HCT116 (cell line): ENCODE results near the gene SELENOM. TPM values are rescaled to one million over a fixed set of nuclear protein-coding genes. Genes with fewer than 3 reads are reported as not detected.
A peak's percentile ranks its signal among the peaks of the same experiment; 100 is the strongest.

ENCODE experiments used
- ATAC-seq: fragments of 200-7000 bp; cut with Tn5 transposase; 2 replicates; pipeline ENCODE4 v1.9.1; 2020; ENCODE audit warnings: mild to moderate bottlenecking, moderate library complexity
- Bru-seq: library from RNA; stranded (reverse); fragments of 400-500 nt; gene quantifications from one replicate; lab custom pipeline; 2021; lab: Mats Ljungman, UMichigan
- BruChase-seq, 2 experiments: library from RNA; stranded (reverse); fragments of 400-500 nt; gene quantifications; one replicate each; lab custom pipeline; 2021; lab: Mats Ljungman, UMichigan
- BruUV-seq: library from RNA; stranded (reverse); fragments of 400-500 nt; replicated peaks from 2 replicates; lab custom pipeline; 2021; lab: Mats Ljungman, UMichigan
- CTCF ChIA-PET: fragments of 300-600 bp; sonication (Branson Sonifier 250); formaldehyde crosslinking; loops from one replicate; lab custom pipeline; 2021; ENCODE audit warnings: antibody characterized with exemption; lab: Charles Lee
- POLR2A ChIA-PET: fragments of 300-600, 350-600 bp; sonication (Branson Sonifier 250); formaldehyde crosslinking; loops from one replicate; lab custom pipeline; 2021; ENCODE audit warnings: antibody characterized with exemption; lab: Charles Lee
- RAD21 ChIA-PET, 2 experiments: fragments of 300-600 bp; sonication (Branson Sonifier 250); formaldehyde crosslinking; loops; one replicate each; lab custom pipeline; 2023; ENCODE audit warnings: low total read pairs in 2 of 2; ENCODE audit not compliant: uncharacterized antibody in 2 of 2, unreplicated experiment in 2 of 2, low non-redundant PET in 1 of 2; lab: Charles Lee
- DNase-seq: peaks from one replicate; pipeline ENCODE4 v3.0.0-alpha.2; 2010; ENCODE audit warnings: low read depth, low spot score
- H2AFZ ChIP-seq: fragments of 200-600 bp; shearing (Covaris generic), sonication (generic); 2 replicates; pipeline ENCODE4 v1.6.1; 2017; ENCODE audit warnings: low read depth, mixed run types, mixed read lengths, antibody characterized with exemption, low read length; ENCODE audit not compliant: poor library complexity, severe bottlenecking
- H3K27ac ChIP-seq: 2 replicates; pipeline ENCODE4 v1.5.1; 2012; ENCODE audit warnings: low read depth, low read length
- H3K27me3 ChIP-seq: fragments of 200-600 bp; sonication (generic); 2 replicates; pipeline ENCODE4 v1.6.1; 2016; ENCODE audit warnings: mixed run types, low read length, mixed read lengths; ENCODE audit not compliant: insufficient read depth
- H3K36me3 ChIP-seq, 2 experiments: fragments of 200-500 bp in 1 of 2; fragments of 200-600 bp in 1 of 2; sonication (Bioruptor generic) in 1 of 2; sonication (generic) in 1 of 2; 2 replicates each; pipeline versions ENCODE4 v1.5.1 to v1.6.1; 2014 to 2016; ENCODE audit warnings: low read length in 2 of 2, inconsistent platforms in 1 of 2, mixed read lengths in 1 of 2, mixed run types in 1 of 2; ENCODE audit not compliant: insufficient read depth in 2 of 2, control insufficient read depth in 1 of 2
- H3K4me1 ChIP-seq, 2 experiments: fragments of 200-600 bp in 1 of 2; sonication (generic) in 1 of 2; 2 replicates each; pipeline versions ENCODE4 v1.5.1 to v1.6.1; 2012 to 2017; ENCODE audit warnings: low read length in 2 of 2, inconsistent platforms in 1 of 2, mild to moderate bottlenecking in 1 of 2, mixed read lengths in 1 of 2, mixed run types in 1 of 2, moderate library complexity in 1 of 2; ENCODE audit not compliant: insufficient read depth in 2 of 2, control insufficient read depth in 1 of 2
- H3K4me2 ChIP-seq: fragments of 200-600 bp; sonication (generic); 2 replicates; pipeline ENCODE4 v1.6.1; 2017; ENCODE audit warnings: mixed run types, low read length, mixed read lengths
- H3K4me3 ChIP-seq, 2 experiments: fragments of 200-600 bp in 1 of 2; sonication (generic) in 1 of 2; replicated peaks in 1 of 2; 2 replicates each; pipeline ENCODE4 v1.5.1; 2011 to 2016; ENCODE audit warnings: low read length in 2 of 2, control low read depth in 1 of 2, low read depth in 1 of 2, mild to moderate bottlenecking in 1 of 2, mixed read lengths in 1 of 2, mixed run types in 1 of 2
- H3K79me2 ChIP-seq: fragments of 200-600 bp; sonication (generic); 2 replicates; pipeline ENCODE4 v1.6.1; 2017; ENCODE audit warnings: mild to moderate bottlenecking, mixed run types, low read length, moderate library complexity, mixed read lengths; ENCODE audit not compliant: insufficient read depth
- H3K9ac ChIP-seq: fragments of 200-600 bp; sonication (generic); 2 replicates; pipeline ENCODE4 v1.6.1; 2016; ENCODE audit warnings: low read length, mixed read lengths
- H3K9me2 ChIP-seq: fragments of 200-600 bp; sonication (generic), shearing (Covaris generic); 2 replicates; pipeline ENCODE4 v1.6.1; 2017; ENCODE audit warnings: mixed run types, mild to moderate bottlenecking, moderate library complexity; ENCODE audit not compliant: insufficient read depth
- H3K9me3 ChIP-seq, 2 experiments: fragments of 200-500 bp in 1 of 2; fragments of 200-600 bp in 1 of 2; sonication (Bioruptor generic) in 1 of 2; sonication (generic) in 1 of 2; 2 replicates each; pipeline ENCODE4 v1.6.1; 2014 to 2017; ENCODE audit warnings: low read length in 2 of 2, mixed read lengths in 2 of 2, inconsistent platforms in 1 of 2, low read depth in 1 of 2, mild to moderate bottlenecking in 1 of 2, mixed run types in 1 of 2, moderate library complexity in 1 of 2; ENCODE audit not compliant: control insufficient read depth in 1 of 2, insufficient read depth in 1 of 2
- H4K20me1 ChIP-seq: fragments of 200-600 bp; sonication (generic), shearing (Covaris generic); 2 replicates; pipeline ENCODE4 v1.6.1; 2017; ENCODE audit warnings: mixed run types, mild to moderate bottlenecking, moderate library complexity; ENCODE audit not compliant: insufficient read depth
- CBX3 ChIP-seq: IDR thresholded peaks from 2 replicates; pipeline ENCODE4 v1.6.1; 2012; ENCODE audit warnings: low read depth
- CEBPB ChIP-seq: IDR thresholded peaks from 2 replicates; pipeline ENCODE4 v1.6.1; 2012; ENCODE audit warnings: low read depth
- EGR1 ChIP-seq: IDR thresholded peaks from 2 replicates; pipeline ENCODE4 v1.6.1; 2012; ENCODE audit warnings: low read depth
- ELF1 ChIP-seq: IDR thresholded peaks from 2 replicates; pipeline ENCODE4 v1.6.1; 2012; ENCODE audit warnings: low read depth, borderline replicate concordance
- EZH2phosphoT487 ChIP-seq: fragments of 200-600 bp; IDR thresholded peaks from 2 replicates; pipeline ENCODE4 v1.6.1; 2018; ENCODE audit warnings: antibody characterized with exemption, borderline replicate concordance
- FOSL1 ChIP-seq: IDR thresholded peaks from 2 replicates; pipeline ENCODE4 v1.6.1; 2012; ENCODE audit warnings: low read depth
- POLR2A ChIP-seq: IDR thresholded peaks from 2 replicates; pipeline ENCODE4 v1.7.0; 2011; ENCODE audit warnings: borderline replicate concordance; ENCODE audit not compliant: insufficient read depth, insufficient read length; ENCODE audit errors: extremely low read depth
- POLR2AphosphoS5 ChIP-seq: IDR thresholded peaks from 2 replicates; pipeline ENCODE4 v1.6.1; 2011; ENCODE audit warnings: mild to moderate bottlenecking, low read depth, low read length, moderate library complexity
- RAD21 ChIP-seq: IDR thresholded peaks from 2 replicates; pipeline ENCODE4 v1.6.1; 2012; ENCODE audit warnings: low read depth, mild to moderate bottlenecking
- SIN3A ChIP-seq: IDR thresholded peaks from 2 replicates; pipeline ENCODE4 v1.6.1; 2012; ENCODE audit warnings: low read depth
- SP1 ChIP-seq: IDR thresholded peaks from 2 replicates; pipeline ENCODE4 v1.6.1; 2012; ENCODE audit warnings: low read depth
- SRF ChIP-seq: IDR thresholded peaks from 2 replicates; pipeline ENCODE4 v1.6.1; 2012; ENCODE audit warnings: low read depth
- TCF7L2 ChIP-seq: IDR thresholded peaks from 2 replicates; pipeline ENCODE4 v1.7.0; 2011; ENCODE audit warnings: borderline replicate concordance, inconsistent platforms; ENCODE audit not compliant: insufficient read depth, insufficient read length; ENCODE audit errors: extremely low read depth
- YY1 ChIP-seq: IDR thresholded peaks from 2 replicates; pipeline ENCODE4 v1.6.1; 2011; ENCODE audit warnings: low read length, low read depth, moderate library complexity, mild to moderate bottlenecking; ENCODE audit not compliant: insufficient replicate concordance; ENCODE audit errors: extremely low read depth
- ZFX ChIP-seq: fragments of 450-650 bp; IDR thresholded peaks from 2 replicates; pipeline ENCODE4 v1.6.1; 2017
- ZNF274 ChIP-seq: fragments of 200-500 bp; sonication (Bioruptor generic); IDR thresholded peaks from 2 replicates; pipeline ENCODE4 v1.6.1; 2014; ENCODE audit warnings: mild to moderate bottlenecking, low read depth, low read length, inconsistent platforms
- intact Hi-C: fragments of 100-400 bp; cut with micrococcal nuclease; formaldehyde crosslinking; loops from 2 replicates; pipeline ENCODE4 v1.10.0; 2022
- long read RNA-seq: library from polyadenylated mRNA; unstranded; transcript quantifications from one replicate; pipeline ENCODE4 v2.0.0, GENCODE V29; 2021; ENCODE audit not compliant: unreplicated experiment
- polyA plus RNA-seq: library from polyadenylated mRNA; unstranded; fragments of >200 nt; gene quantifications from 2 replicates; pipeline ENCODE4 v1.2.1, GENCODE V29; 2012; ENCODE audit warnings: missing spikeins
- total RNA-seq: library from RNA; stranded (reverse); gene quantifications from one replicate; pipeline ENCODE4 v1.2.1, GENCODE V29; 2021; ENCODE audit not compliant: unreplicated experiment
- TF ChIP-seq, protein P1 (sequence below): IDR thresholded peaks from 2 replicates; pipeline ENCODE4 v1.6.1; 2012; ENCODE audit warnings: low read depth
- TF ChIP-seq, protein P2 (sequence below), 3 experiments: fragments of 200-600 bp in 1 of 3; sonication (generic) in 1 of 3; IDR thresholded peaks in 2 of 3; conservative IDR thresholded peaks in 1 of 3; 2 replicates each; pipeline ENCODE4 v1.5.1; 2012 to 2017; ENCODE audit warnings: low read depth in 2 of 3, low read length in 2 of 3, antibody characterized with exemption in 1 of 3, borderline replicate concordance in 1 of 3, control low read depth in 1 of 3, mild to moderate bottlenecking in 1 of 3, mixed read lengths in 1 of 3, mixed run types in 1 of 3, moderate library complexity in 1 of 3; ENCODE audit not compliant: insufficient read depth in 1 of 3

Gene SELENOM, protein sequence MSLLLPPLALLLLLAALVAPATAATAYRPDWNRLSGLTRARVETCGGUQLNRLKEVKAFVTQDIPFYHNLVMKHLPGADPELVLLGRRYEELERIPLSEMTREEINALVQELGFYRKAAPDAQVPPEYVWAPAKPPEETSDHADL
- total RNA-seq: 65.6 TPM
- polyA plus RNA-seq: 53.2 and 56.6 TPM in 2 replicates
- percentile 39 among the genes with signal in this experiment for Bru-seq, nascent RNA
- BruChase-seq, experiment 1, labeled RNA remaining after a 6-hour chase: percentile 53 among the genes with signal in this experiment
- BruChase-seq, experiment 2, labeled RNA remaining after a 2-hour chase: percentile 38 among the genes with signal in this experiment
- long read RNA-seq, transcript SELENOM-201 (5 exons, 694 nt): major isoform, 36 of 47 reads
- long read RNA-seq, partial matches to known transcripts: 1 of 47 reads
- long read RNA-seq, other reads (novel, unspliced or antisense): 6 of 47 reads

DNA sequence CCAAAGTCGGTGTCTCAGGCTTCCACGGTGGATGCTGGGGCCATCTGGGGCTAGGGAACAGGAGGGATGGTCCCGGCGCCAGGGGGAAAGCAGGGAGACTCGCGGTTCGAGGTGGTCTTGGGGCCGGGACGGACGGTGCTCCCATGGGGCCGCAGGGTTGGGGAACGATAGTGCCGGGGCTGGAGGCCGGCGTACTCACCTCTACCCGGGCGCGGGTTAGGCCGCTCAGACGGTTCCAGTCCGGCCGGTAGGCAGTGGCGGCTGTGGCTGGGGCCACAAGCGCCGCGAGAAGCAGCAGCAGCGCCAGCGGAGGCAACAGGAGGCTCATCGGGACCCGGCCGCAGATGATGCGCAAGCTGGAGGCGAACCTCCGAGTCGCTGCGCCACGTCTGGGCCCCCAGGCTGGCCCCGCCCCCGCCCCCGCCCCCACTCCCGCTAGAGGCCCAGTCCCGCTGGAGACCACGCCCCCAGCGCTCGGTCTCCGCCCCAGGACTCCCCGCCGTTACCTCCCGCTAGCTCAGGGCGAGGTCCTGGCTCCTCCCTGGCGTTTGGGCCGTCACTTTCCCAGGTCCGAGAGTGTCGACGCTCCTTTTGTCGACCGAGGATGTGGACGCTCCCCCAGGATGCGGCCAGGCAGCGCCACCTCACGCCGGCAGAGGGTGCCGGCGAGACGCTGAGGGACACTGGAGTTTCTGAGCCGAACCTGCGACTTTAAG lies at the start of gene SELENOM:
Gene SELENOM, minus strand, starts transcription at position 391 of the 716 bp plus-strand sequence. Its CDS starts 63 bp downstream, at position 328.
- CTCF ChIA-PET: interaction anchor here (0.6 to 3.5 kb wide), 39 partner anchors 8 to 473 kb away, joined by 3 to 57 read pairs (median 5); partner anchors contain the start of genes INPP5J, MORC2, RNF185 and SMTN
- Histone ChIP-seq H3K79me2 (no peaks in the 10 kb centered on the region; the same call in 1 of the 2 replicates), H3K9me3 (no peaks in the 10 kb centered on the region), H3K4me3 (peak within 1 kb of the TSS; percentile 90 to 97), H3K9ac (peak within 1 kb of the TSS; percentile 95), H3K4me1 (peaks cover 14 to 25% of the 10 kb centered on the region in 2 experiments; a peak in 3 of 4 replicates), H3K9me2 (no peaks in the 10 kb centered on the region), H3K27me3 (no peaks in the 10 kb centered on the region), H3K36me3 (0 out of 4 replicates have a peak, but pooled peaks cover 0 to 3% of the 10 kb centered on the region in 2 experiments), H3K4me2 (peak within 1 kb of the TSS; percentile 99), H4K20me1 (no peaks in the 10 kb centered on the region), H2AFZ (peak within 1 kb of the TSS; percentile 87), H3K27ac (peak within 1 kb of the TSS; percentile 75)
- DNase-seq (peak; percentile 96), ATAC-seq (peak; percentile 98)
- RAD21 ChIA-PET: interaction anchor here (0.7 to 1.7 kb wide), 10 partner anchors 24 to 342 kb away, joined by 3 to 8 read pairs (median 3); no protein-coding TSS in a partner anchor
- intact Hi-C loops: loop anchor here (1.0 kb wide), 3 partner anchors 42 to 165 kb away; no protein-coding TSS in a partner anchor
- BruUV-seq: no TSS peak
- POLR2A ChIA-PET: interaction anchor here (0.9 to 1.9 kb wide), 13 partner anchors 8 to 139 kb away, joined by 3 to 8 read pairs (median 4); partner anchors contain the start of genes INPP5J, MORC2 and SMTN
- no peak for TF ChIP-seq EZH2phosphoT487
- TF ChIP-seq SP1: peak; percentile 54
- TF ChIP-seq FOSL1: no peak
- no peak for TF ChIP-seq ELF1
- TF ChIP-seq POLR2AphosphoS5: peak; percentile 82
- TF ChIP-seq RAD21: peak; percentile 97
- TF ChIP-seq TCF7L2: no peak
- peak; percentile 82 for TF ChIP-seq ZFX
- TF ChIP-seq, protein P1, sequence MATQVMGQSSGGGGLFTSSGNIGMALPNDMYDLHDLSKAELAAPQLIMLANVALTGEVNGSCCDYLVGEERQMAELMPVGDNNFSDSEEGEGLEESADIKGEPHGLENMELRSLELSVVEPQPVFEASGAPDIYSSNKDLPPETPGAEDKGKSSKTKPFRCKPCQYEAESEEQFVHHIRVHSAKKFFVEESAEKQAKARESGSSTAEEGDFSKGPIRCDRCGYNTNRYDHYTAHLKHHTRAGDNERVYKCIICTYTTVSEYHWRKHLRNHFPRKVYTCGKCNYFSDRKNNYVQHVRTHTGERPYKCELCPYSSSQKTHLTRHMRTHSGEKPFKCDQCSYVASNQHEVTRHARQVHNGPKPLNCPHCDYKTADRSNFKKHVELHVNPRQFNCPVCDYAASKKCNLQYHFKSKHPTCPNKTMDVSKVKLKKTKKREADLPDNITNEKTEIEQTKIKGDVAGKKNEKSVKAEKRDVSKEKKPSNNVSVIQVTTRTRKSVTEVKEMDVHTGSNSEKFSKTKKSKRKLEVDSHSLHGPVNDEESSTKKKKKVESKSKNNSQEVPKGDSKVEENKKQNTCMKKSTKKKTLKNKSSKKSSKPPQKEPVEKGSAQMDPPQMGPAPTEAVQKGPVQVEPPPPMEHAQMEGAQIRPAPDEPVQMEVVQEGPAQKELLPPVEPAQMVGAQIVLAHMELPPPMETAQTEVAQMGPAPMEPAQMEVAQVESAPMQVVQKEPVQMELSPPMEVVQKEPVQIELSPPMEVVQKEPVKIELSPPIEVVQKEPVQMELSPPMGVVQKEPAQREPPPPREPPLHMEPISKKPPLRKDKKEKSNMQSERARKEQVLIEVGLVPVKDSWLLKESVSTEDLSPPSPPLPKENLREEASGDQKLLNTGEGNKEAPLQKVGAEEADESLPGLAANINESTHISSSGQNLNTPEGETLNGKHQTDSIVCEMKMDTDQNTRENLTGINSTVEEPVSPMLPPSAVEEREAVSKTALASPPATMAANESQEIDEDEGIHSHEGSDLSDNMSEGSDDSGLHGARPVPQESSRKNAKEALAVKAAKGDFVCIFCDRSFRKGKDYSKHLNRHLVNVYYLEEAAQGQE: no peak
- TF ChIP-seq, protein P2, sequence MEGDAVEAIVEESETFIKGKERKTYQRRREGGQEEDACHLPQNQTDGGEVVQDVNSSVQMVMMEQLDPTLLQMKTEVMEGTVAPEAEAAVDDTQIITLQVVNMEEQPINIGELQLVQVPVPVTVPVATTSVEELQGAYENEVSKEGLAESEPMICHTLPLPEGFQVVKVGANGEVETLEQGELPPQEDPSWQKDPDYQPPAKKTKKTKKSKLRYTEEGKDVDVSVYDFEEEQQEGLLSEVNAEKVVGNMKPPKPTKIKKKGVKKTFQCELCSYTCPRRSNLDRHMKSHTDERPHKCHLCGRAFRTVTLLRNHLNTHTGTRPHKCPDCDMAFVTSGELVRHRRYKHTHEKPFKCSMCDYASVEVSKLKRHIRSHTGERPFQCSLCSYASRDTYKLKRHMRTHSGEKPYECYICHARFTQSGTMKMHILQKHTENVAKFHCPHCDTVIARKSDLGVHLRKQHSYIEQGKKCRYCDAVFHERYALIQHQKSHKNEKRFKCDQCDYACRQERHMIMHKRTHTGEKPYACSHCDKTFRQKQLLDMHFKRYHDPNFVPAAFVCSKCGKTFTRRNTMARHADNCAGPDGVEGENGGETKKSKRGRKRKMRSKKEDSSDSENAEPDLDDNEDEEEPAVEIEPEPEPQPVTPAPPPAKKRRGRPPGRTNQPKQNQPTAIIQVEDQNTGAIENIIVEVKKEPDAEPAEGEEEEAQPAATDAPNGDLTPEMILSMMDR (IDR thresholded peaks at IDR 0.05 in 2 of 3, conservative IDR thresholded peaks at IDR 0.05 in 1 of 3; ENCODE audit: borderline replicate concordance in 1 of 3, insufficient read depth in 1 of 3, low read depth in 2 of 3, low read length in 2 of 3): peak; percentile 94 to 98 (median 97); a peak in 5 of 6 replicates
- TF ChIP-seq SIN3A: no peak
- no peak for TF ChIP-seq SRF
- no peak for TF ChIP-seq YY1
- TF ChIP-seq EGR1: no peak
- no peak for TF ChIP-seq CEBPB
- no peak for TF ChIP-seq POLR2A
- peak; percentile 58; the same call in 1 of the 2 replicates for TF ChIP-seq CBX3
- no peak for TF ChIP-seq ZNF274
